Activated gamma-delta T cell (primary cell): Measurements from ENCODE around the gene LINGO1.

Experiments used
- DNase-seq: peaks from one replicate; lab custom pipeline; 2025; lab: John Stamatoyannopoulos, UW
- total RNA-seq, 2 donors: gene quantifications; one replicate each; lab custom pipeline; 2026; lab: John Stamatoyannopoulos, UW

The LINGO1 gene
- 0 reads per million in 2 donors for total RNA-seq

- DNase-seq: no peak
These were observed at the start of gene LINGO1 for GRCh38 chr15:77632534-77633133. TSS of gene LINGO1 (minus strand) at chr15:77632912. CDS start at chr15:77632315, 597 bp downstream.

GRCh38 chr15:77681362-77681761 lies 48.6 kb upstream of the LINGO1 start:
- DNase-seq: no peak

GRCh38 chr15:77676569-77677375 lies 44.1 kb upstream of the LINGO1 start:
- no peak for DNase-seq

- no peak for DNase-seq
These were observed 43.2 kb upstream of the LINGO1 start for GRCh38 chr15:77675806-77676415.

GRCh38 chr15:77674327-77674726 lies 41.6 kb upstream of the LINGO1 start:
- no peak for DNase-seq

- DNase-seq: no peak
These were observed 41.2 kb upstream of the LINGO1 start for GRCh38 chr15:77673866-77674265.

GRCh38 chr15:77672135-77672534 lies 39.4 kb upstream of the LINGO1 start:
- DNase-seq: no peak

- no peak for DNase-seq
These were observed 38.8 kb upstream of the LINGO1 start for GRCh38 chr15:77671362-77672056.

GRCh38 chr15:77670558-77671361 lies 38.0 kb upstream of the LINGO1 start:
- DNase-seq: no peak

- DNase-seq: no peak
These were observed 37.2 kb upstream of the LINGO1 start for GRCh38 chr15:77669896-77670295.

- DNase-seq: no peak
These were observed 34.9 kb upstream of the LINGO1 start for GRCh38 chr15:77667338-77668234.

GRCh38 chr15:77666296-77666660 lies 33.6 kb upstream of the LINGO1 start:
- no peak for DNase-seq

GRCh38 chr15:77665530-77666295 lies 33.0 kb upstream of the LINGO1 start:
- no peak for DNase-seq

GRCh38 chr15:77664428-77664827 lies 31.7 kb upstream of the LINGO1 start:
- DNase-seq: no peak

- DNase-seq: no peak
These were observed 30.5 kb upstream of the LINGO1 start for GRCh38 chr15:77663256-77663655.

- DNase-seq: no peak
These were observed 26.9 kb upstream of the LINGO1 start for GRCh38 chr15:77659350-77660321.

- DNase-seq: no peak
These were observed 25.6 kb upstream of the LINGO1 start for GRCh38 chr15:77658304-77658703.

GRCh38 chr15:77657634-77658238 lies 25.0 kb upstream of the LINGO1 start:
- DNase-seq: no peak
